ENCODE measurements around the gene BFAR.

BFAR gene

GRCh38 chr16:14632693-14633569 is at the start of gene BFAR:
Gene BFAR (plus strand): TSS chr16:14632951. CDS start chr16:14644347, 11,396 bp downstream.
- TF ChIP-seq CTCF (conservative IDR thresholded peaks at IDR 0.05; ENCODE audit: low read length): no peak
- H3K4me3 ChIP-seq (ENCODE audit: low read length): peak within 1 kb of the TSS; percentile 93
- DNase-seq (ENCODE audit: low read depth): peak; percentile 96

GRCh38 chr16:14585287-14585686 is 47.5 kb upstream of the BFAR start:
- no peak for TF ChIP-seq CTCF (conservative IDR thresholded peaks at IDR 0.05; ENCODE audit: low read length)
- DNase-seq (ENCODE audit: low read depth): no peak

GRCh38 chr16:14586637-14587305 is 46.0 kb upstream of the BFAR start:
- H3K4me3 ChIP-seq (ENCODE audit: low read length): no peak overlapping the region
- DNase-seq (ENCODE audit: low read depth): peak; percentile 14
- TF ChIP-seq CTCF (conservative IDR thresholded peaks at IDR 0.05; ENCODE audit: low read length): no peak

More at GRCh38 chr16:14585287-14585686, 47.5 kb upstream of the BFAR start:
- H3K4me3 ChIP-seq (ENCODE audit: low read length): no peak overlapping the region

GRCh38 chr16:14600164-14600563 is 32.6 kb upstream of the BFAR start:
- peak; percentile 41 for DNase-seq (ENCODE audit: low read depth)
- H3K4me3 ChIP-seq (ENCODE audit: low read length): no peak overlapping the region
- TF ChIP-seq CTCF (conservative IDR thresholded peaks at IDR 0.05; ENCODE audit: low read length): peak; percentile 60

GRCh38 chr16:14602443-14602963 is 30.2 kb upstream of the BFAR start:
- no peak for DNase-seq (ENCODE audit: low read depth)
- no peak for TF ChIP-seq CTCF (conservative IDR thresholded peaks at IDR 0.05; ENCODE audit: low read length)
- no peak overlapping the region for H3K4me3 ChIP-seq (ENCODE audit: low read length)

GRCh38 chr16:14606102-14606501 is 26.6 kb upstream of the BFAR start:
- DNase-seq (ENCODE audit: low read depth): no peak
- no peak for TF ChIP-seq CTCF (conservative IDR thresholded peaks at IDR 0.05; ENCODE audit: low read length)

More at GRCh38 chr16:14606102-14606501, 26.6 kb upstream of the BFAR start:
- no peak overlapping the region for H3K4me3 ChIP-seq (ENCODE audit: low read length)

All from AG10803 (cell line).